Stimulated activated CD8-positive, alpha-beta memory T cell treated with anti-CD3 and anti-CD28 coated beads, Interleukin-12 subunit alpha, Interleukin-12 subunit beta, amount 100 ng/mL, for 24 hours (primary cell): ENCODE results near the gene ABCC10.
A peak's percentile ranks its signal among the peaks of the same experiment; 100 is the strongest.
"Not testable (repeated sequence)": the region's sequence is repeated elsewhere in the genome, so short reads cannot be mapped to it uniquely, and the experiment has no call there.

Source experiments
- DNase-seq: peaks from one replicate; pipeline ENCODE4 v3.0.0-alpha.2; 2020; ENCODE audit errors: extremely low read depth

The ABCC10 gene

GRCh38 chr6:43447604-43448003, 20.3 kb downstream of the ABCC10 start:
- DNase-seq = no peak

GRCh38 chr6:43448916-43449315, 21.6 kb downstream of the ABCC10 start:
- DNase-seq = no peak

GRCh38 chr6:43450699-43451131, 23.4 kb downstream of the ABCC10 start:
- no peak for DNase-seq

- DNase-seq = no peak
Measured at GRCh38 chr6:43451348-43451747, 24.0 kb downstream of the ABCC10 start.

GRCh38 chr6:43451939-43452338, 24.6 kb downstream of the ABCC10 start:
- DNase-seq = no peak

GRCh38 chr6:43452896-43453295, 25.6 kb downstream of the ABCC10 start:
- DNase-seq = no peak

GRCh38 chr6:43453831-43454230, 26.5 kb downstream of the ABCC10 start:
- no peak for DNase-seq

GRCh38 chr6:43454290-43454695, 27.0 kb downstream of the ABCC10 start:
- peak; percentile 23 for DNase-seq

- no peak for DNase-seq
Measured at GRCh38 chr6:43454696-43455530, 27.6 kb downstream of the ABCC10 start.

GRCh38 chr6:43455531-43456428, 28.4 kb downstream of the ABCC10 start, which contains the start of gene DLK2:
TSS of gene DLK2 (minus strand) at chr6:43455548. CDS start at chr6:43454825, 723 bp downstream.
- DNase-seq = peak; percentile 12

GRCh38 chr6:43457643-43458042, 30.3 kb downstream of the ABCC10 start:
- DNase-seq = no peak

GRCh38 chr6:43458154-43458553, 30.8 kb downstream of the ABCC10 start:
- DNase-seq = not testable (repeated sequence)

- DNase-seq = no peak
Measured at GRCh38 chr6:43459535-43459934, 32.2 kb downstream of the ABCC10 start.

- no peak for DNase-seq
Measured at GRCh38 chr6:43460032-43460431, 32.7 kb downstream of the ABCC10 start.

GRCh38 chr6:43461936-43462335, 34.6 kb downstream of the ABCC10 start:
- no peak for DNase-seq

GRCh38 chr6:43464337-43464736, 37.0 kb downstream of the ABCC10 start:
- DNase-seq = no peak

- DNase-seq = no peak
Measured at GRCh38 chr6:43465948-43466347, 38.6 kb downstream of the ABCC10 start.

- DNase-seq = not testable (repeated sequence)
Measured at GRCh38 chr6:43467265-43467664, 39.9 kb downstream of the ABCC10 start.

- no peak for DNase-seq
Measured at GRCh38 chr6:43467752-43468151, 40.4 kb downstream of the ABCC10 start.

GRCh38 chr6:43468240-43468639, 40.9 kb downstream of the ABCC10 start:
- no peak for DNase-seq

- DNase-seq = no peak
Measured at GRCh38 chr6:43468748-43469681, 41.7 kb downstream of the ABCC10 start.
